ENCODE data around the gene THOC6.

THOC6 gene

GRCh38 chr16:3046641-3047386 lies 23.0 kb downstream of the THOC6 start:
- DNase-seq (ENCODE audit: low spot score), result no peak
- peak overlapping the region; percentile 34 for H3K4me3 ChIP-seq (ENCODE audit: severe bottlenecking)
- H3K36me3 ChIP-seq (ENCODE audit: low read depth), result no peaks in the 10 kb centered on the region
- H3K27ac ChIP-seq (ENCODE audit: poor library complexity, severe bottlenecking), result no peak overlapping the region
- no peak for TF ChIP-seq CTCF (IDR thresholded peaks at IDR 0.05; ENCODE audit: poor library complexity, severe bottlenecking)
- peaks cover 40% of the 10 kb centered on the region for H3K27me3 ChIP-seq (ENCODE audit: insufficient read depth, poor library complexity, severe bottlenecking)
- H3K9me3 ChIP-seq (ENCODE audit: severe bottlenecking), result no peaks in the 10 kb centered on the region
- 0 out of 3 replicates have a peak, but pooled peaks have one; percentile 19 for ATAC-seq (ENCODE audit: low read depth)
- H3K4me1 ChIP-seq (ENCODE audit: insufficient read depth, poor library complexity, severe bottlenecking), result no peaks in the 10 kb centered on the region

- TF ChIP-seq CTCF (IDR thresholded peaks at IDR 0.05; ENCODE audit: poor library complexity, severe bottlenecking), result no peak
- Histone ChIP-seq H3K27ac (ENCODE audit: poor library complexity, severe bottlenecking) (no peak overlapping the region), H3K27me3 (ENCODE audit: insufficient read depth, poor library complexity, severe bottlenecking) (peaks cover 40% of the 10 kb centered on the region), H3K4me1 (ENCODE audit: insufficient read depth, poor library complexity, severe bottlenecking) (no peaks in the 10 kb centered on the region), H3K9me3 (ENCODE audit: severe bottlenecking) (no peaks in the 10 kb centered on the region), H3K4me3 (ENCODE audit: severe bottlenecking) (no peak overlapping the region), H3K36me3 (ENCODE audit: low read depth) (no peaks in the 10 kb centered on the region)
- DNase-seq (ENCODE audit: low spot score) (no peak), ATAC-seq (ENCODE audit: low read depth) (peak; percentile 5; the same call in 1 of the 3 replicates)
Observed at GRCh38 chr16:3047387-3047720, 23.5 kb downstream of the THOC6 start.

GRCh38 chr16:3049921-3050481 lies 26.2 kb downstream of the THOC6 start:
- ATAC-seq (ENCODE audit: low read depth) (no peak), DNase-seq (ENCODE audit: low spot score) (no peak)
- Histone ChIP-seq H3K36me3 (ENCODE audit: low read depth) (no peaks in the 10 kb centered on the region), H3K9me3 (ENCODE audit: severe bottlenecking) (no peaks in the 10 kb centered on the region), H3K27me3 (ENCODE audit: insufficient read depth, poor library complexity, severe bottlenecking) (peaks cover 35% of the 10 kb centered on the region), H3K4me3 (ENCODE audit: severe bottlenecking) (no peak overlapping the region), H3K27ac (ENCODE audit: poor library complexity, severe bottlenecking) (no peak overlapping the region), H3K4me1 (ENCODE audit: insufficient read depth, poor library complexity, severe bottlenecking) (no peaks in the 10 kb centered on the region)
- no peak for TF ChIP-seq CTCF (IDR thresholded peaks at IDR 0.05; ENCODE audit: poor library complexity, severe bottlenecking)

- H3K27ac ChIP-seq (ENCODE audit: poor library complexity, severe bottlenecking), result no peak overlapping the region
- DNase-seq (ENCODE audit: low spot score), result no peak
- no peak overlapping the region for H3K4me3 ChIP-seq (ENCODE audit: severe bottlenecking)
- H3K4me1 ChIP-seq (ENCODE audit: insufficient read depth, poor library complexity, severe bottlenecking), result no peaks in the 10 kb centered on the region
- no peaks in the 10 kb centered on the region for H3K36me3 ChIP-seq (ENCODE audit: low read depth)
- ATAC-seq (ENCODE audit: low read depth), result no peak
- H3K27me3 ChIP-seq (ENCODE audit: insufficient read depth, poor library complexity, severe bottlenecking), result peaks cover 30% of the 10 kb centered on the region
- H3K9me3 ChIP-seq (ENCODE audit: severe bottlenecking), result no peaks in the 10 kb centered on the region
- no peak for TF ChIP-seq CTCF (IDR thresholded peaks at IDR 0.05; ENCODE audit: poor library complexity, severe bottlenecking)
Observed at GRCh38 chr16:3050487-3050886, 26.7 kb downstream of the THOC6 start.

- Histone ChIP-seq H3K4me3 (ENCODE audit: severe bottlenecking) (no peak overlapping the region), H3K27ac (ENCODE audit: poor library complexity, severe bottlenecking) (no peak overlapping the region), H3K27me3 (ENCODE audit: insufficient read depth, poor library complexity, severe bottlenecking) (peaks cover 26% of the 10 kb centered on the region), H3K36me3 (ENCODE audit: low read depth) (no peaks in the 10 kb centered on the region), H3K4me1 (ENCODE audit: insufficient read depth, poor library complexity, severe bottlenecking) (no peaks in the 10 kb centered on the region), H3K9me3 (ENCODE audit: severe bottlenecking) (no peaks in the 10 kb centered on the region)
- ATAC-seq (ENCODE audit: low read depth), result no peak
- DNase-seq (ENCODE audit: low spot score), result no peak
- TF ChIP-seq CTCF (IDR thresholded peaks at IDR 0.05; ENCODE audit: poor library complexity, severe bottlenecking), result no peak
Observed at GRCh38 chr16:3051009-3051408, 27.2 kb downstream of the THOC6 start.
